GDM1 (cell line): ENCODE data around the gene SIGMAR1.

Source experiments
- DNase-seq: peaks from one replicate; lab custom pipeline; 2025; lab: John Stamatoyannopoulos, UW

The SIGMAR1 gene

DNA sequence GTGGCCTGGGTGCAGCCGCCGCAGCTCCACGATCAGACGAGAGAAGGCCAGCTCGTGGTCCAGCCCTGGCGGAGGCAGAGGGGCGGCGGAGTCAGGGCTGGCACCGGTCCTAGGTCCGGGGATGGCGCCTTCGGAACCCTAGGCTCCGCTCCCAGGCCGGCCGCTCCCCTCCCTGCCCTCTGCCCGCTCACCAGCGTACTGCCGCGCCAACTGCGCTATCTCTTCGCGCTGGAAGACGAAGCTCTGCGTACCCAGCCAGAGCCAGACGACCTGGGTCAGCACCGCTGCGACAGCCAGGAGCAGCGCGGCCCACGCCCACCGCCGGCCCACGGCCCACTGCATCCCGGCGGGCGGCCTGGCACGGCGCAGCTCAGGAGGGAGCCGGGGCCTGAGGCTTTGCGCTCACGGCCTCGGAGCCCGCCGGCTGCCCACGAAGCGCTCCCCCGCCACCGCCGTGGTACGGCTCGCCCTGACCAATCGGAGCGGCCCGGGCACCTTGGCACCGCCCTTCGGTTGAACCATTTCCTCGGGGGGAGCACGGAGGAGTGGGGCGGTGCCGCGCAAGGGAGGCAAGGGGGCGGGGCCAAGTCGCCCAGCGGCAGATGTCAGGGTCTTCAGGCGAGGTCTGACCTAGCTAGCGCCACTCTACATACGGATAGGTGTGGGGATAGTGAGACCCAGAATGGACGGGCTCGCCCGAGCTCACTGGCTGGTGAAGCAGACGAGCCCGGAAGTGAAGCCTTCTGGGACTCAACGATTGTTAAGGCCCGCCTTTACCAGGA lies at the start of gene SIGMAR1:
TSS of gene SIGMAR1 (minus strand) at position 432 of the 782 bp plus-strand sequence. CDS start at position 342, 90 bp downstream.
- peak; percentile 89 for DNase-seq

DNA sequence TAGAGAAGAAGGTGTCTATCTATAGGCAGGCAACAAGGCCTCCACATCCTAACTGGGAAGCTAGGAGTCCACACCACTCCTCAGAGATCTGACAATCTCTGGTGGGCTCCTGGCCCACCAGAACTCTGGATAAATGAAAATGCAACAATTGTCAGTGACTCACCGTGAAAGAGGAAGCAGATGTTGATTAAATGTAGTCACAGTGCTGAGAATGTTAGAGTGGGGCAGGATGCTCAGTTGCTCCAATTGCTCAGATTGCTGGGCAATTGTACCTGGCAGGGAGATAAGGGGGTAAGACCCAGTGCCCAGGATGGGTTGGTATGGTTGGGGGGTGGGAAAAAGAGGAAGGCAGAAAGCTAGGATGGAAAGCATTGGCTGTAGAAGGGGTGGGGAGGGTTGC lies 49.1 kb upstream of the SIGMAR1 start:
- DNase-seq: no peak

DNA sequence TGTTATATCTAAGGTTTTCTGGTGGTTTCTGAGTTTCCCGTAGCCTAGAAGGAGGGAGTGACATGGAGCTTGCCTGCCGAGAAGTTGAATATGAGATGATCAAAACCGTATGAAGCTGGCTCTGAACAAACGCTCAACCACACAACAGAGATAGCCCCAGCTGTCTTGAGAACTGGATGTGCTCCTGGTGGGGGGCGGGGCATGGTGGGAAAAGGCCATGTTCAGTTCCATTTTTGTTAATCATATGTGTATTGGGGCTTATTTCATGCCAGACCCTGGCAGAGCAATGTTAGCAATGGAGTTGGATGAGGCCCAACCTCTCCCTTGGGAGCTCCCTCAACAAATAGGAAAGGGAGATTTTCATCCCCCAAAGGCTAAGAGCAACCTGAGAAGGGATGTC lies 48.6 kb upstream of the SIGMAR1 start:
- no peak for DNase-seq

DNA sequence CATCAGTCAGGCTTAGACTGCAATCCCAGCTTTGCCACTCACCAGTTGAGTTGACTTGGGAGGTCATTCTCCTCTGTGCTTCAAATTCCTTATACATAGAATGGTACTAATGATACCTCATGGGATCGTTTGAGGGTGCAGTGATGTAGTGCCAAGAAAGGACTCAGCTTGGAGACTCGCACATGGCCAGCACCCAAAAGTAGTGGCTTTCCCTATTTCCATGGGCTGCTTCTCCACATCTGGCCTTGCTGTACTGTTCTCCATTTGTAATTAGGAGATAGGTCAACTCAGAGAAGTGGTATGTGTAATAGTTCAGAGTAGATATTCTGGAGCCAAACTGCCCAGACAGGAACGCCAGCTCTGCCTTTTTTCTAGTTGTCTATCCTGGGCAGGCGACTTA lies 48.0 kb upstream of the SIGMAR1 start:
- DNase-seq: no peak

DNA sequence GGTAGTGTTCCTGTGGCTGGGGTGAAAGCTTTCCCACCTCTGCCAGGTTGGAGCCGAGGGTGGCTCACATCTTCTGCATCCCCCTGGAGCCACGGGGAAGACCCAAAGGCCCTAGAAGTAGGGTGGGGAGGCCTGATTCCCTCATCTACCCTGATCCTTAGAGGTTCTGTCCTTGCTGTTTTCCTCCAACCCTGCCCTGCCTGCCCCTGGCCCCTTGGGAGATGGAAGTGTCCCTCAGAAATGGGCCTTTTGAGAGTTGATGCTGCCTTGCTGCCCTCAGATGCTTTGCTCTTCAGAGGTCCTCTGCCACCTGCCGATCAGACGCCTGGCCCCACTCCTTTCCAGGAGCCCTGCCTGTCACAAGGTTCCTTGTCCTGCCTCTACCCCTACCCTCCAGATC lies 47.2 kb upstream of the SIGMAR1 start:
- DNase-seq: no peak

DNA sequence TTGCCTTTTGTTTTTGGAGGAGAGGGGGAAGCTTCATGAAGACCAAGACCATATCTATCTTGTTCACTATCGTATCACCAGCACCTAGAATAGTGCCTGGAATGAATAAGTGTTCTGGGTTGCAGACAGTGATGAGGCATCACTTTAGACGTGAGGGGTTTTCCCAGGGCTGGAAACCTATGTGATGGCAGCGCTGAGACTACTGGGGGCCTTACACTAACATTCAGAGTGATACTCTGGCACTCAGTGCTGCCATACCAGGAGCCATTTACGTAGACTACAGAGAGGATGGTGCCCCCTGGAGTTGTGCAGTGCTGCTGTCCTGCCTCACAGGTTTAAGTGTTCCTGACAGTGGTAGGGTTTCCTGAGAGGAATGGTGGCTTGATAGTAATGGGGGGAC lies 46.6 kb upstream of the SIGMAR1 start:
- no peak for DNase-seq

DNA sequence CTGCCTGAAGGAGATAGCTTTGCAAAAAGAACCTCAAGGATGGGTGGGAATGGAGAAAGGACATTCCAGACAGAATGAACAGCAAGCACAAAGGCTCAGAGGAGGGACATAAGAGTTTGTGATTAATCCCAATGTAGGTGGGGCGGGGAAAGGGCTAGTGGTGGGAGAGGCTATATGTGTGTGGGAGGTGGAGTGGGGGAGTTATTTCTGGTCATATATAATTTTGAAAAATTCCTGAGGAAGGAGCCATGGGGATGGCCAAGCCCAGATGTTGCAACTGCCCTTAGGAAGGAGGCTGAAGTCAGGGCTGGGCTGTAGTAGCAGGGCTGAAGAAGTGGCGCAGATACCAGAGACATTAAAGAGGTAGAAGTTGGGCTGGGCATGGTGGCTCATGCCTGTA lies 38.3 kb upstream of the SIGMAR1 start:
- no peak for DNase-seq

DNA sequence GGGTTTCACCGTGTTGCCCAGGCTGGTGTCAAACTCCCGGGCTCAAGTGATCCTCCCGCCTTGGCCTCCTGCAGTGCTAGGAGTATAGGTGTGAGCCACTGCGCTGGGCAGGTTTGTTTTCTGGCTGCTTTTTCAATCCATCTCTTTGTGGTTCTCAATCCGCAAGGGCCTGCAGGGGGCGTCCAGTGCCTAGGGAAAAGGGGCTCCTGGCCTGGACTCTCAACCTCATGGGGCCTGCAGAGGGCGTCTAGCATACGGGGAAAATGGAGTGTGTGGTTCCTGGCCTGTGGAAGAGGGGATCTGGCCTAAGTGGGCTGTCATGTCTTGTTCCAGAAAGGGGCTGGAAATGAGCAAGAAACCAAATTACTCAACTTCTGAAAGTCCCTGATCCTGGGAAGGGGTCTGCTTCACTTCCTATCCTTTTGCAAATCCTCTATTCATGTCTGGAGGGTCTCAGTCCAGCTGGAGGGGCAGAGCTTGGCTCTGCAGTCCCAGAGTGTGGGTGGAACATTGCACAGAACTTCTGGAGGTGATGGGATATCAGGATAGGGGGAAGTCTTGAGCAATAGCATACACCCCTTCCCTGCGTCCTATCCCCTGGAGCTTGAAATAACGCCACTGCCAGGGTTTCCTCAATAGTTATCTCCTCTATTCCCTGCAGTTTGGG lies 37.6 kb upstream of the SIGMAR1 start:
- peak; percentile 72 for DNase-seq

DNA sequence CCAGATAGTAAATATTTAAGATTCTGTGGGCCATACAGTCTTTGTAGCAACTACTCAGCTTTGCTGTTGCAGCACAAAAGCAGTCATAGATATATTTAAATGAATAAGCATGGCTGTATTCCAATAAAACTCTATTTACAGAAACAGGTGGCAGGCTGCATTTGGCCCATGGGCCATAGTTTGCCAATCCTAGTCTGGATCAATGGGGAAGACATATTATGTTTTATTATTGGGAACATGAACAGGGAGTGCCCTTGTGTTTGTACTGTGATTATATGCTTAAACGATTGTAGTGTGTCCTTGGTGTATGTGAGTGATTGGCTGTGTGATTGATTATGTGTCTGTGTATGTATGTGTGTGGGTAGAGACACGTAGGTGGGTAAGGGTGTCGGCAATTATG lies 36.9 kb upstream of the SIGMAR1 start:
- no peak for DNase-seq

DNA sequence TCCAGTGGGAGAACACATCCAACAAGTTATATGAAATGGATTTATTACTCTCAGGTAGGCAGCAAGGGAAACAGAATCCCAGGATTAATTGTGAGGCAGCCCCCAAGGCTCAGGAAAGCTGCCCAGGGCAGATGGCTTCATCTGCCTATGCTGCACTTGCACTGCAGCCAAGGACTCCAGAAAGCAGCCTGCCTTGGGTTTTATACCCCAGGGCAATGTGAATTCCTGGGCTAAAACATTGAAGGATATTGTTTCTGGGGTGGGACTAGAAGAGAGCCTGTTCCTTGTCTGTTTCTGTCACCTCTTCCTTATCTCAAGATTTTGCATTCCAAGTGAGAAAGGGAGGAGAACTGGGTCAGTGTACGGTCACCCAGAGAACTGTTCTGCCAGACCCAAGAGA lies 33.7 kb upstream of the SIGMAR1 start:
- DNase-seq: no peak

DNA sequence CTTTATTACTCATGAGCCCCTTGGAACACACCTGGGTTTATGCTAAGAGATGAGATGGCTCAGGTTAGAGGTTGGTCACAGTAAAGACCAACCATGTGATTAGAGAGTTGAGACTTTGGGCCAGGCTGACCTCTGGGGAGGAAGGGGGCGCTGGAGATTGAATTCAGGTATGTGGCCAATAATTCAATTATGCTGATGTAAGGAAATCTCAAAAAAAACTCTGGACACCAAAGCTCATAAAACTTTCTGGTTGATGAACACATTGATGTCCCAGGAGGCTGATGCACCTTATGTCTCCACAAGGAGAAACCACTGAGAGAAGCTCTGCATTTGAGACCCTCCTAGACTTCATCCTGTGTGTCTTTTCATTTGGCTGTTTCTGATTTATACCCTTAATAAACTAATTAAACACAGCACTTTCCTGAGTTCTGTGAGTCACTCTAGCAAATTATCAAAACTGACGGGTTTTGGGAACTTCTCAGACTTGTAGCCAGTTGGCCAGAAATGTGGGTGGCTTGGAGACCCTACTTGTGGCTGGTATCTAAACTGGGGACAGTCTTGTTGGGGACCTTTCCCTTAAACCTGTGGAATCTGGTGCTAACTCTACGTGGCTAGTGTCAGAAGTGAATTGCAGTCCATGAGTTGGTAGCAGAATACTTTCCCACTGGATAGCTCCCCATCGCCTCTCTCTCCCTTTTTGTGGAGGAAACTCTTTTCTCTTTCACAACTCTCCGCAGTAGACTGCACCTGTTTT lies 32.4 kb upstream of the SIGMAR1 start:
- no peak for DNase-seq

DNA sequence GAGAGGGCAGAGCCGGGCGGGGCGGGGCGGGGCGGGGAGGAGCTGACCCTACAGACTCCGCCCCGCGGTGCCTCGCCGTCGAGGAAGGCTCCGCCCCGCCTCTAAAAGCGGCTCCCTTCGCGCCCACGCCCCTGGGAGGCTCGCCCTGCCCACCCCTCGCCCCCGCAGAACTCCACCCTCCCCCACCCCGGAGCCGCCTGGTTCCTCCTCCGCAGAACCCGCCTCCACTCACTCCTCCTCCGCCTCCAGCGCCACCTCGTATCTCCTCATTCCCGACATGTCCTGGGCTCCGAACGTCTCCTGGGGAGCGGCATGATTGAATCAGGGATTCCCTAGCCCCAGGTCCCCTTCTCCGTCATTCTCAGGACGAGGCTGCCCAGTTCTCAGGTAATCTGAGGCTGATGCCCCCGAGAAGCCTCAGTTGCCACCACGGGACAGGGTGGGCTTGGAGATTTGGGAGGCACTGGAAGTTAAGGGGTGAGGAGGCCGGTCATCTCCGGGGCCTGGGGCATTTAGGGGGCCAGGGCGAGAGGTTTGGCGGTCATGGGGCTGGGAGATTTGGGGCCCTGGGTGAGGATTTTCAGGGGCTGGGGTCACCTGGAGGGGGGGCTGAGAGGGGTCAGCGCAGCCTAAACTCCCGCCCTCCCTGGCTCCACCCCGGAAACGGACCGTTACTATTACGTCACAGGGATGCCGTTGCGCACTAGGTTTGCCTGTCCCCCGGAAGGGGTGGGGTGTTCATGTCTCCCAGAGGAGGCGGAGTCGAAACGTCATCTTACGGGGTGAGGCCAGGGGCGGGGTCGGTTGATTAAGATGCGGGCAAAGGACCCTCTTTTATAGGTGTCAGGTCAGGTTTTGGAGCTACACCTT lies 28.0 kb upstream of the SIGMAR1 start:
- DNase-seq: no peak

DNA sequence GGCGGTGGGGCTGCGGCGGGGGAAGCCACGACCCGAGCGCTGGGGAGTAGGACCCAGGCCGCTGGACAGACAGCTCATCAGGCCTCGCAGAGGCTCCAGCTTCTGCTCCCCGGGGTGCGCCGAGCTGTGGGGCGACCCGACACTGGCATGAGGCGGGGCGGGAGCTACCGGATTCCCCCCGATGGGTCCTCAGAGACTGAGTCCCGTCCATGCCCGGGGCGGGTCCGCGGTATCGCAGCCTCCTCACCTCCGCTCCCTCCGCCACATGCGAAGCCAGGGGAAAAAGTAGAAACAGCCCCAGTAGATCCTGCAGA lies 27.4 kb upstream of the SIGMAR1 start:
- DNase-seq: no peak

DNA sequence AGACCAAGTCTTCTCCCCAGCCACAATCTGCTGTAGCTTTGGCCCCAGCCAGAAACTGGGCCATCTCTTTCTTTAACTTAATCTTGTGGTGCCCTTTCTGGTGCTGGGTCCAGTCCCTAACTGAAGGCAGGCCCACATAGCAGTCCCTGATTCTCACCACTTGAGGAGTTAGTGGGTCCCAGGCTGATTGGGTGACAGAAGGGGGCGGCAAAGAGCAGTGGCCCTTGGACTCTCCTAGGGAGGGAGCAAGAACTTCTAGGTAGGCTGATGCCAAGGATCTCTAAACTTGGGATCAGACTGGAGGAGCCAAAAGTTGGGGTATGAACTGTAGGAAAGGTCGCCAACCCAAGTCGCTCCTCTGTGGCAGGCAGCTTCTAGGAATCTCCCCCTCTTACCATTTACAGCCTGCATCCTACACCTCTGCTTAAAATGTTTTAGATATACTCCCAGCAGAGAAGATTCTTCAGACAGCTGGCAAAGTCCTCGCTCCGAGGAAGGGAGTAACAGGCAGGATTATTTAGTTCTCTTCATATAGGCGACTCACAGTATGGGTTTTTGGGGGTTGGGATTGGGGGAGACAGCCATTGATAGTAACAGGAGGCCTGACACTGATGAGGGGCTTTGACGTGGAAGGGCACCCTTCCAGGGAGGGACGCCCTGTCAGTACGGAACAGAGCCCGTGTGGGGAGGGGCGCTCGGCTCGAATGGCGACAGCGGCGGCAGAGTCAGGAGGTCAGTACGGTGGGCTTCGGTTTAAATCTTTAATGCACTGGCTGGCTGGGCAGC lies 26.9 kb upstream of the SIGMAR1 start:
- DNase-seq: no peak

DNA sequence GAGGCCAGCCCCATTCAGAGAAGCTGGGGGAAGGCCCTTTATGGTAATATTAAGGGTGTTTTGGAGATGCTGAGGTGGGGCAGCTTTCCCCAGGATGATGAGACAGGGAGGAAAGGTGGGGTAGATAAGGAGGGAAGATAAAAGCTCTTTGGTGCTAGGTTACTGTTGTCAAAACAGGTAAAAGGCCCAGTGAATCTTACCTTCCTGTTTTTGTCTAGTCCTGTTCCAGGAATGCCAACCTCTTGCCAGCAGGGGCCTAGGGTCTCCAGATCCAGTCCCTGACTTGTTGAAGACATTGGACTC lies 25.7 kb upstream of the SIGMAR1 start:
- DNase-seq: no peak

DNA sequence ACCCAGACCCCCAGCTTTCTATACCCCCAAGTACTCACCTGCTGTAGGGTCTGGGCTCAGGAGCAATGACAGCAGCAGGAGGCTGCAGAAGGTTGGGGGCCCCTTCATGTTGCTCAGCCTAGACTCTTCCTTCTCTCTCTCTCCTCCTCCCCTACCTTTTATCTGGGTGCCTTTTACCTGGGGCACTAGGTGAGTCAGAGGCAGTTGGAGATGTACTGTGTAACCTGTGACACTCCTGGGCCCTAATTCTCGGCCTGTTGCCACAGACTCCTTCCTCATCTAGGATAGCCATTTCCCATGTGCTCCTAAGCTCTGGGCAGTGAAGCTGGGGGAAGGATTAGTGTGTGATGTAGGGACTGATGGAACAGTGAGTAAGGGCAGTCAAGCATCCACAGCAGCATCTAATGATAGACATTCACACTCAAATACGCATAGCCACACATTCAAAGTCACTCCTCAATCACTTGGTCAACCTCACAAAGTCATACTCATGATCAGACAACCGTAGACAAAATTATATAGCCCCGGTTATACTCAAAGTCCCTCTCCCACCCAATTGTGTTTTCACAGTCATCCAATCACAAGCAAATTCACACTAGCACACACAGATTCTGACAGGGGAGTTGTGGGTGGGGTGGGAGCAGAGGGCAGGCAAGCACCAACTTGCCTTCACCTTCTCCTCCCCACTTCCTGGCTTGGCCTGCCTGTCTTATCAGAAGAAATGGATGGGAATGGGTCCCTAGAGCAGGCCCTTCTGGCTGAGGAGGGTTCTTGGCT lies 25.1 kb upstream of the SIGMAR1 start, which contains the start of gene CCL27:
TSS of gene CCL27 (minus strand) at position 132 of the 777 bp plus-strand sequence. CDS start at position 108, 24 bp downstream.
- DNase-seq: no peak

DNA sequence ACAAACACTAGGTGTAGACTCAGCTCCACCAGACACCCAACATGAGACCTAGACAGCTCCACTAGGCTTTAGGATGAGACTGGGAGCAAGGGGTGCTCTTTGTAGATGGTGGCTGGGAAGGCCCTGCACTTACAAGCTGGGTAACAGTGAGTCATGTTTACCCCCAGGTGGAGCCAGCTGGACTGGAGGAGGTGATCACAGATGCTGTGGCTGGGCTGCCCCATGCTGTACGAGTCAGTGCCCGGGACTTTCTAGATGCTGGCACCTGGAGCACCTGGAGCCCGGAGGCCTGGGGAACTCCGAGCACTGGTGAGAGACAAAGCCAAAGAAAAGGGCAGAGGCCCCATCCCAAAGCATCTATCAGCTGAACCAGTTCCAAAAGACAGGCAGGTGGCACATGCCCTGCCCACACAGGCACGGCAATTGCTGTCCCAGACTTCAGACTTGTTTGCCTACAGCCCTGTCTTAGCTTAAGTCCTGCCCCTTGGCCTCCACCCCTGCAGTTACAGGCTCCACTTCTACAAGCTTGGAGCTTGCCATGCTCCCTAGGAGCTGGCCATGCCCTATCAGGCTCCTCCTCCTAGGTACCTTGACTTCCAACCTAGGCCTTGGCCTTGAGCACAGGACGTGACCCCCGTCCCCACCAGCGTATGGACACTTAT lies 22.1 kb upstream of the SIGMAR1 start:
- no peak for DNase-seq

DNA sequence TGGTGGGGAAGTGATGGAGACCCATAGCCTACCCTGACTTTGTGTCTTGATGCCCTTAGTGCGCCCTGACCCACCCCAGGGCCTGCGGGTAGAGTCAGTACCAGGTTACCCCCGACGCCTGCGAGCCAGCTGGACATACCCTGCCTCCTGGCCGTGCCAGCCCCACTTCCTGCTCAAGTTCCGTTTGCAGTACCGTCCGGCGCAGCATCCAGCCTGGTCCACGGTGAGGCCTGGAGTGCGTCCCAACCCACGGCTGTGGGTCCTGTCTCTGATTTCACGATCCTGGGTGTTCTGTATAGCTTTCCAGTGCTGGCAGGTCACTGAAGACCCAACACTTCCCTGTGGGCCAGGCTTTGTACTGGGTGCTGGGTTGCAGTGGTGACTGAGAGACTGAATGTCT lies 20.9 kb upstream of the SIGMAR1 start:
- DNase-seq: no peak

DNA sequence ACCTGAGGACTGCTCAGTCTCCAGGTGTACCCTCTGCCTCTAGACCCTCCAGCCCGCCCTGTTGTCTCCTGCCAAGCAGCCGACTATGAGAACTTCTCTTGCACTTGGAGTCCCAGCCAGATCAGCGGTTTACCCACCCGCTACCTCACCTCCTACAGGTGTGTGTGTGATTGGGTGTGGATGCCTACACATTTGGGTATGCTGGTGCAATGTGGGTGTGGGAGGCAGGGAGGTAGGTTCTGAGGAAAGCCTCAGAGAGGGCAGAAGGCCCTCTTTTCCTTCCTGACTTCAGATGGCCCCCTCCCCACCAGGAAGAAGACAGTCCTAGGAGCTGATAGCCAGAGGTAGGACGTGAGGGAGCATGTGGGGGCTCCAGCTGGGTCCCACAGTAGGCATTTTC lies 19.4 kb upstream of the SIGMAR1 start:
- DNase-seq: no peak

DNA sequence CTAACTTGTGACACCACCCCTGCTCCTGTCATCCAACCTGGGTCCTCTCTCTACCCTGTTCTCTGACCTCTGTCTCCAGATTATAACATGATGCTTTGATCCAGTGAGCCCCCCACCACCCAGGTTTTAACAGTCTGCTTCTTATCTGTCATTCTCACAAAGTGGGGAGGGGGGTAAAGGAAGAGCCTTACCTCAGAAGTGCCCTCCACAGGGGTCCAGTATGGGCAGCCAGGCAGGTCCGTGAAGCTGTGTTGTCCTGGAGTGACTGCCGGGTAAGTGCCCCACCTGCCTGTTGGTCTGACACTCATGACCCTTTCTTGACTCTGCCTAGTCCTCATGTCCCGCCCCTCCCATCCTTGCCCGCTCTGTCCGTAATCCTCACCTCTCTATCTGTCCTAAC lies 17.8 kb upstream of the SIGMAR1 start:
- no peak for DNase-seq
